Activated naive CD8-positive, alpha-beta T cell treated with anti-CD3 and anti-CD28 coated beads, Interleukin-2, amount 10 ng/mL, durations not matched to agents 7 days and 5 days (primary cell): ENCODE measurements around the gene TMEM52B. TPM values are rescaled to one million over a fixed set of nuclear protein-coding genes. Genes with fewer than 3 reads are reported as not detected.
"Not testable (repeated sequence)": the region's sequence is repeated elsewhere in the genome, so short reads cannot be mapped to it uniquely, and the experiment has no call there.

Source experiments
- ATAC-seq: fragments of 150-1000 bp; cut with Tn5 transposase; one replicate; pipeline ENCODE4 v1.10.0; 2021; ENCODE audit warnings: low read depth, moderate library complexity
- POLR2A ChIA-PET: fragments of 350-600 bp; sonication (Branson Sonifier 250); formaldehyde crosslinking; loops from one replicate; lab custom pipeline; 2021; ENCODE audit warnings: antibody characterized with exemption; lab: Charles Lee
- DNase-seq: peaks from one replicate; pipeline ENCODE4 v3.0.0; 2021
- H3K27ac Mint-ChIP-seq: one replicate; pipeline ENCODE4 v1.8.0; 2022; ENCODE audit warnings: mild to moderate bottlenecking, mixed read lengths
- H3K27me3 Mint-ChIP-seq: one replicate; pipeline ENCODE4 v1.8.0; 2022; ENCODE audit warnings: mild to moderate bottlenecking, moderate library complexity, mixed read lengths
- H3K36me3 Mint-ChIP-seq: one replicate; pipeline ENCODE4 v1.8.0; 2021; ENCODE audit warnings: mild to moderate bottlenecking, mixed read lengths
- H3K4me1 Mint-ChIP-seq: one replicate; pipeline ENCODE4 v1.8.0; 2021; ENCODE audit warnings: mixed read lengths
- H3K4me3 Mint-ChIP-seq: one replicate; pipeline ENCODE4 v1.8.0; 2022; ENCODE audit warnings: mild to moderate bottlenecking, moderate library complexity, mixed read lengths
- H3K9me3 Mint-ChIP-seq: one replicate; pipeline ENCODE4 v1.8.0; 2021; ENCODE audit warnings: mixed read lengths
- total RNA-seq, 2 experiments: library from RNA; stranded (reverse); gene quantifications; one replicate each; pipeline ENCODE4 v1.2.3, GENCODE V29; 2021

TMEM52B gene
- total RNA-seq, 2 experiments from 2014 or later, result not detected

DNA sequence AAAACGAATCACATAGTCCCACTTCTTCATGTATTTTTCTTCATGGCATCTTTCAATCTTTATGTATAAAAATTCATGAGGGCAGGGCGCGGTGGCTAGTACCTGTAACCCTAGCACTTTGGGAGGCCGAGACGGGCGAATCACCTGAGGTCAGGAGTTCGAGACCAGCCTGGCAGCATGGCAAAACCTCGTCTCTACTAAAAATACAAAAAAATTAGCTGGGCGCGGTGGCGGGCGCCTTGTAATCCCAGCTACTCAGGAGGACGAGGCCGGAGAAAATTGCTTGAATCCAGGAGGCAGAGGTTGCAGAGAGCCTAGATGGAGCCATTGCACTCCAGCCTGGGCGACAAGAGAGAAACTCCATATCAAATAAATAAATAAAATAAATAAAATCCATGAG lies 31.4 kb downstream of the TMEM52B start:
- H3K27me3 Mint-ChIP-seq, result peaks cover 5% of the 10 kb centered on the region
- no peaks in the 10 kb centered on the region for H3K36me3 Mint-ChIP-seq
- H3K4me3 Mint-ChIP-seq, result no peak overlapping the region
- H3K9me3 Mint-ChIP-seq, result no peaks in the 10 kb centered on the region
- no peak for ATAC-seq
- POLR2A ChIA-PET, result no interaction called here
- no peak overlapping the region for H3K27ac Mint-ChIP-seq
- H3K4me1 Mint-ChIP-seq, result peaks cover 21% of the 10 kb centered on the region
- DNase-seq, result no peak

DNA sequence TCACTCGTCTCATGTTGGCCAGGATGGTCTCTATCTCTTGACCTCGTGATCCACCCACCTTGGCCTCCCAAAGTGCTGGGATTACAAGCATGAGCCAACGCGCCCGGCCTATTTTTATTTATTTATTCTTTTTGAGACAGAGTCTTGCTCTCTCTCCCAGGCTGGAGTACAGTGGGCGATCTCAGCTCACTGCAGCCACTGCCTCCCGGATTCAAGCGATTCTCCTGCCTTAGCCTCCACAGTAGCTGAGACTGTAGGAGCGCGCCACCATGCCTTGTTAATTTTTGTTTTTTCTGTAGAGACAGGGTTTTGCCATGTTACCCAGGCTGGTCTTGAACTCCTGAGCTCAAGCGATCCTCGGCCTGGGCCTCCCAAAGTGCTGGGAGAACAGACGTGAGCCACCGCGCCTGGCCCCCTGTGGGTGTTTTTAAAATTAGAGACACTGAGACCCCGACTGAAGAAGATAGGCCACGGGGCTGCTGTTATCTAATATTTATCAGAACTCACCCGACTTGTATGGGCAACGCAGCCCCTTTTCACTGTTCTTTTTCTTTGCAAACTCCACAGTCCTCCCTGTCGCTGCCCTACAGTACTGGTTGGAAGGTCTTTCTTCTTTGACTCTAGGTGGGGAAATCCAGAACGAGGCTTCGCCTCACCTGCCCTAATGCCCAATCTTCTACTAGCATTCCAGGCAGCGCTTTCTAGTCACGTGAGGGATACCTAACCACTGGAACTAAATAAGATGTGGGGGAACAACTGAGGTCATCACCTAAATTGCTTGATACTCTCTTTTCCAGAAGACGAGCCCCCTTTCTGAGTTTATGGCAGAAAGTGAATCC lies 32.5 kb downstream of the TMEM52B start:
- no peak overlapping the region for H3K27ac Mint-ChIP-seq
- DNase-seq, result no peak
- peak overlapping the region; percentile 16 for H3K4me3 Mint-ChIP-seq
- H3K9me3 Mint-ChIP-seq, result no peaks in the 10 kb centered on the region
- POLR2A ChIA-PET, result no interaction called here
- no peak for ATAC-seq
- peaks cover 5% of the 10 kb centered on the region for H3K27me3 Mint-ChIP-seq
- H3K36me3 Mint-ChIP-seq, result no peaks in the 10 kb centered on the region
- H3K4me1 Mint-ChIP-seq, result peaks cover 25% of the 10 kb centered on the region

DNA sequence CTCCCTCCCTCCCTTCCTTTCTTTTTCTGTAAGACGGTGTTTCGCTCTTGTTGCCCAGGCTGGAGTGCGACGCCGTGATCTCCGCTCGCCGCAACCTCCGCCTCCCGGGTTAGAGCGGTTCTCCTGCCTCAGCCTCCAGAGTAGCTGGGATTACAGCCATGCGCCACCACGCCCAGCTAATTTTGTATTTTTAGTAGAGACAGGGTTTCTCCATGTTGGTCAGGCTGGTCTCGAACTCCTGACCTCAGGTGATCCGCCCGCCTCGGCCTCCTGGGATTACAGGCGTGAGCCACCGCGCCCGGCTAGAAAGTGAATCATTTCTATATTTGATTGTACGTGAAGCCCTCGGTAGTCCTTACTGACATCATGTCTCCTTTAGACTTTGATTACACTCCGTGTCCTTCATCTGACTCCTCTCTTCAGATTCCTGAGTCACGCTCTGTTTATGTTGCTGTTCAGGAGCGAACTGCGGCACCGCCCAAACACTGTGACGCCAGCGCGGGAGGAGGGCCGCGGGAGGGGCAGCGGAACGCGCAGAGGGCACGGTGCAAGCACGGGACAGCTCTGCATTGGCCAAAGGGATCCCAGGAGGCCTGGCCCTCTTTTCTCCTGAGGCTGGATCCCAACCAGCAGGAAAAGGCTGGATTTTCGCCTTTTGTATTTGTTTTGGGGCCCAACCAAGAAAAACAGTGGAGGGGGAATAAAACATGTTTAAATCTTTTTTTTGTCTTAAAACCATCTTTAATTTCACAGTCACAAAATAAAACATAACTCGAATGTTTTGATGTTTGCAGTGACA lies 33.3 kb downstream of the TMEM52B start:
- peaks cover 5% of the 10 kb centered on the region for H3K27me3 Mint-ChIP-seq
- peak overlapping the region; percentile 97 for H3K27ac Mint-ChIP-seq
- peak overlapping the region; percentile 95 for H3K4me3 Mint-ChIP-seq
- ATAC-seq (peak; percentile 73), DNase-seq (peak; percentile 80)
- POLR2A ChIA-PET, result interaction anchor here (1.7 to 1.8 kb wide), 2 partner anchors 10 to 174 kb away, joined by 7 to 8 read pairs; no protein-coding TSS in a partner anchor
- no peaks in the 10 kb centered on the region for H3K9me3 Mint-ChIP-seq
- no peaks in the 10 kb centered on the region for H3K36me3 Mint-ChIP-seq
- H3K4me1 Mint-ChIP-seq, result peaks cover 25% of the 10 kb centered on the region

DNA sequence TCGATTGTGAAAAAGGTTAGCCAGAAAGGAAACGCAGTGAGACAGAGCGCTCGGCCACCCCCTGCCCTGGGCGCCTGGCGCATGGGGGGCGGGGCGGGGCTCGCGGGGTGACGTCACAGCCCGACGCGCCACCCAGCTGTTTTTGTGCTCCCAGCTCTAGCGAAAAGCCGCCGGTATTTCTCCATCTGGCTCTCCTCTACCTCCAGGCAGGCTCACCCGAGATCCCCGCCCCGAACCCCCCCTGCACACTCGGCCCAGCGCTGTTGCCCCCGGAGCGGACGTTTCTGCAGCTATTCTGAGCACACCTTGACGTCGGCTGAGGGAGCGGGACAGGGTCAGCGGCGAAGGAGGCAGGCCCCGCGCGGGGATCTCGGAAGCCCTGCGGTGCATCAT lies 33.9 kb downstream of the TMEM52B start, which contains the start of gene GABARAPL1:
TSS of gene GABARAPL1 (plus strand) at position 139 of the 393 bp plus-strand sequence. CDS start at position 392, 253 bp downstream.
- Mint-ChIP-seq H3K9me3 (no peaks in the 10 kb centered on the region), H3K27me3 (peaks cover 5% of the 10 kb centered on the region), H3K27ac (peak within 1 kb of the TSS; percentile 97), H3K4me3 (peak within 1 kb of the TSS; percentile 95), H3K4me1 (peaks cover 25% of the 10 kb centered on the region), H3K36me3 (no peaks in the 10 kb centered on the region)
- DNase-seq (peak; percentile 85), ATAC-seq (peak; percentile 66)
- POLR2A ChIA-PET, result interaction anchor here (0.6 to 1.8 kb wide), 4 partner anchors 10 to 180 kb away, joined by 3 to 8 read pairs (median 6); no protein-coding TSS in a partner anchor

DNA sequence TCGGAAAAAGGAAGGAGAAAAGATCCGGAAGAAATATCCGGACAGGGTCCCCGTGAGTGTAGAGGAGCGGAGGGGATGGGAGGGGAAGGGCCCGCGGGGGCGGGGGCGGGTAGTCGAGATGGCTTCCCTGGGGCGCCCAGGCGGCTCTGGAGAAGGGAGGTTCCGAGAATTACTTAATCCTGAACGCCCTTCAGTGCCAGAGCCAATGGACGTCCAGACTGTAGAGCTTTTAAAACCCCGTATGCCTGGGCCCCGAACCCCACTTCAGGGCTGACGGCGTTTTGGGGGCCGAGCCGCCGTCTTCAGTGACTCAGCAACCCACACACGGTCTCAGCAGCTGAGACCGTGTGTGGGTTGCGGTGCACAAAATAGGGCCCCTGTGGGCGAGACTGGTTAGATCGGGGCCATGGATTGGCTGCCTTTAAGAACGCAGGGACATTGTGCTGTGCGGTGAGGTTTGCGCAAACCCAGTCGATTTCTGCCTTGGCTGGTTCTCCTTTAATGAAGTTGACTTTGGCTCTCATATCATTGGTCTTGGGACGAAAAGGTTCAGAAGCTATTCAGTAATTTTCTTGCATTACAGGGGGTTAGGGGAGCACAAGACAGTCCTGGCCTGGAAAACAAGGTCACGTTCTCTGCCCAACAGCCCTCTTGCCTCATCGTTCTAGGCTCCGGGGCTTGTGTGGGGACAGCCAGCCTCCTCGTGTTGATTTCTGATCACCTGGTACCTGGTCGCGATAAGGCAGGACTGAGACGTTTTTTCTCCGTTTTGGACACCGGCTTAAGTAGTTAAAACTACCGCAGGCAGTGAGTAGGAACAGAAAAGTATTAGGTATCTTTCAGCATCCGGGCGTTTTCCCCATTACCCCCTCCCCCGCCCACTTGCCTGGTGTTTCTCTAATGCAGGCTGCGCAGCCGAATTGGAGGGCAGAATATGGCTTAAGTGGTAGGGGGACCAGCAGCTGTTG lies 34.6 kb downstream of the TMEM52B start:
- POLR2A ChIA-PET, result interaction anchor here (0.6 to 1.8 kb wide), 7 partner anchors 9 to 510 kb away, joined by 3 to 8 read pairs (median 3); partner anchors contain the start of gene YBX3

DNA sequence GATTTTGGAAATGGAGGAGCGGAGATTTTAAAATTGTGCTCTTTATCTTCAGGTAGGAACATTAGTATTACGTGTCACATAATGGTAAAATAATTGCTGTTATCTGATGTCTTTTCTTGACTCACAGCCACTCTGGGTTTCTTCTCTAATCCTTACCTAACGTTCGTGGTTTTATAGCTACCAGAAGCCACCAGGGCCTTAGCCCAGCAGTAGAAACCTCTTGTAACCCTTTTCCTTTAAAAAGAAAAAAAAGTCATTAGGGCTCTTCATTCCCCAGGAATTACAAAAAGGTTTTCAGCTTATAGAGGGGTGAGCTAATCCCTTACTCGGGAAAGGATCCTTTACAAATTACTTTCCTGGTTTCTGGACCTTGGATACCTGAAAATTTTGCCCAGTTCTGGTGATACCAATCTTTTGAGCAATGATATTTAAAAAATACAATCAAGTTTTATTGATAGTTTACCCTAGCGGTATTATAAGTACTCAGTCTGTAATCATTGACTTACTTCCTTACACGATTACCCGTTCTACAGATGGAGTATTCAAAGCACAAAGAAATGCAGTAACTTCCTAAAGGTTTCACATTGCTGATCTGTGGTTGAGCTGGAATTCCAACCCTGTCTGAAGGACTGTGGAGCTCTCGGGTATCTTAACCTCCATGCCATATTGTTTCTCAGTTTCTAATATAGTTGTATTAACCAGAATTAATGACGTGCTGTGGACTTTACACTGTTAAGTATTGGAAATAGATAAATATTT lies 35.5 kb downstream of the TMEM52B start:
- POLR2A ChIA-PET, result interaction anchor here (0.6 to 1.7 kb wide), 5 partner anchors 8 to 509 kb away, joined by 3 to 8 read pairs (median 3); partner anchors contain the start of gene YBX3

More for the DNA sequence above, 34.6 kb downstream of the TMEM52B start:
- DNase-seq, result peak; percentile 80
- Mint-ChIP-seq H3K27ac (peak overlapping the region; percentile 97), H3K4me3 (peak overlapping the region; percentile 95), H3K36me3 (peaks cover 3% of the 10 kb centered on the region), H3K9me3 (no peaks in the 10 kb centered on the region), H3K4me1 (peaks cover 25% of the 10 kb centered on the region), H3K27me3 (peaks cover 2% of the 10 kb centered on the region)
- ATAC-seq, result peak; percentile 60

DNA sequence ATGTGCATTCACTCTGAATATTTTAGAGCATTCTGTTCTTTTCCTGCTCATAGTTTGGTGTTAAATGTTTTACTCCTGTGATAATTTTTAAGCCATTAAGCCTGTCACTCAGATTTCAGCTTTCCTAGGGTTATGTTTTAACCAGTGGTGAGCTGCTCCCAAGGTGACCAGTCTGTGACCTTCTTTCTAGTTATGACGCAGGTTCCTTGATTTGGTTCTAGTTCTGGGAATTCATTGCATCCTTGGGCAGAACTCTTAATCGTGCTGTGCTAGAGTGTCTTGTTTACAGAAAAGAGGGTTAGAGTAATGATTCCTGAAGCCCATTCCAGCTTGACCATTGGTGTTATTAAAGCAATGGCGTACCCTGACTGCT lies 36.0 kb downstream of the TMEM52B start:
- peak overlapping the region; percentile 26 for H3K27ac Mint-ChIP-seq
- no peaks in the 10 kb centered on the region for H3K9me3 Mint-ChIP-seq
- H3K4me1 Mint-ChIP-seq, result peaks cover 25% of the 10 kb centered on the region
- peak overlapping the region; percentile 95 for H3K4me3 Mint-ChIP-seq
- POLR2A ChIA-PET, result interaction anchor here (0.6 to 1.1 kb wide), 2 partner anchors 213 to 508 kb away, joined by 3 read pairs; partner anchors contain the start of gene YBX3
- H3K36me3 Mint-ChIP-seq, result peaks cover 5% of the 10 kb centered on the region
- DNase-seq, result no peak
- no peak for ATAC-seq
- H3K27me3 Mint-ChIP-seq, result no peaks in the 10 kb centered on the region

More for the DNA sequence above, 35.5 kb downstream of the TMEM52B start:
- peaks cover 3% of the 10 kb centered on the region for H3K36me3 Mint-ChIP-seq
- peak overlapping the region; percentile 97 for H3K27ac Mint-ChIP-seq
- ATAC-seq (no peak), DNase-seq (no peak)
- H3K9me3 Mint-ChIP-seq, result no peaks in the 10 kb centered on the region
- peak overlapping the region; percentile 95 for H3K4me3 Mint-ChIP-seq
- no peaks in the 10 kb centered on the region for H3K27me3 Mint-ChIP-seq
- peaks cover 25% of the 10 kb centered on the region for H3K4me1 Mint-ChIP-seq

DNA sequence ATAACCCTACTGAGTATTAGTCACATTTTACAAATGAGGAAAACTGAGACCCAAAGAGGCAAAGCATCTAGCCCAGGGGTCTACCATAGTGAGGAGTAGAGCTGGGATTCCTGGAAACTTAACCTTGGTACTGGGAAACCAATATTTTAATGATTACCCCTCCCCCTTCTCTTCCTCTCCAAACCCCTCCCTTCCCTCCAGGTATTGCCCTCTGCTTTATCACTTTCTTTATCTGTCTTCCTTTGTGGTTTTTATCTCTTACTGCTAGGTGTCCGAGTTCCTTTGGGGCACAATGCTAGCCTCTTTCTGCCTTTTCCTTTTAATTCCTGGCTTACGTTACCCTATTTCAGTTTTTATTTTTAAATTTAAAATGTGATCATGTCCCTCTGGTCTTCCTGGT lies 36.6 kb downstream of the TMEM52B start:
- Mint-ChIP-seq H3K36me3 (peaks cover 11% of the 10 kb centered on the region), H3K4me3 (peak overlapping the region; percentile 95), H3K4me1 (peaks cover 25% of the 10 kb centered on the region), H3K27me3 (no peaks in the 10 kb centered on the region), H3K27ac (peak overlapping the region; percentile 26), H3K9me3 (no peaks in the 10 kb centered on the region)
- DNase-seq, result no peak
- POLR2A ChIA-PET, result no interaction called here
- ATAC-seq, result no peak

DNA sequence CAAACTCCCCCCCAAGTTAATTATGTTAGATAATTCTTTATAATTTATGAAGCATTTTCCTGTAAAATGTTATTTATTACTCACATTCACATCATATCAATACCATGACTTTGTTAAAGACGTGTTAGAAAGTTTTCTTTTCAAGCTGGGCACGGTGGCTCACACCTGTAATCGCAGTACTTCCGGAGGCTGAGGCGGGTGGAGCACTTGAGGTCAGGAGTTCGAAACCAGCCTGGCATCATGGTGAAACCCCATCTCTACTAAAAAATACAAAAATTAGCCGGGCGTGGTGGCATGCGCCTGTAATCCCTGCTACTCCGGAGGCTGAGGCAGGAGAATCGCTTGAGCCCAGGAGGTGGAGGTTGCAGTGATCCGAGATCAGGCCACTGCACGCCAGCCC lies 37.1 kb downstream of the TMEM52B start:
- H3K27me3 Mint-ChIP-seq, ATAC-seq, POLR2A ChIA-PET, DNase-seq, H3K4me3 Mint-ChIP-seq, H3K27ac Mint-ChIP-seq, H3K9me3 Mint-ChIP-seq: not testable (repeated sequence)
- H3K36me3 Mint-ChIP-seq, result peaks cover 16% of the 10 kb centered on the region
- H3K4me1 Mint-ChIP-seq, result peaks cover 27% of the 10 kb centered on the region

DNA sequence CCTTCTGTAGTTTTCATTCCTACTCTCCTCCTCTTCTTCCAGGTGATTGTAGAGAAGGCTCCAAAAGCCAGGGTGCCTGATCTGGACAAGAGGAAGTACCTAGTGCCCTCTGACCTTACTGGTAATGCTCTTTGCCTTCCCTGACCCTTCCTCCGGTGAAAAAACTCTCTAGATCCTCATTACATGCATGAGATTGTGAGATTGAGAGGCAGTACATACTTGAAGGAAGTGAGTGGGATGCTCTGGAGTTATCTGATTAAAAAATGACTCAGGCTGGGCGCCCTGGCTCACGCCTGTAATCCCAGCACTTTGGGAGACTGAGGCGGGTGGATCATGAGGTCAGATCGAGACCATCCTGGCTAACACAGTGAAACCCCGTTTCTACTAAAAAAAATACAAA lies 39.2 kb downstream of the TMEM52B start:
- H3K27ac Mint-ChIP-seq, result no peak overlapping the region
- H3K4me3 Mint-ChIP-seq, result no peak overlapping the region
- H3K4me1 Mint-ChIP-seq, result peaks cover 22% of the 10 kb centered on the region
- H3K36me3 Mint-ChIP-seq, result peaks cover 37% of the 10 kb centered on the region
- POLR2A ChIA-PET, result no interaction called here
- ATAC-seq (no peak), DNase-seq (no peak)
- no peaks in the 10 kb centered on the region for H3K27me3 Mint-ChIP-seq
- no peaks in the 10 kb centered on the region for H3K9me3 Mint-ChIP-seq

DNA sequence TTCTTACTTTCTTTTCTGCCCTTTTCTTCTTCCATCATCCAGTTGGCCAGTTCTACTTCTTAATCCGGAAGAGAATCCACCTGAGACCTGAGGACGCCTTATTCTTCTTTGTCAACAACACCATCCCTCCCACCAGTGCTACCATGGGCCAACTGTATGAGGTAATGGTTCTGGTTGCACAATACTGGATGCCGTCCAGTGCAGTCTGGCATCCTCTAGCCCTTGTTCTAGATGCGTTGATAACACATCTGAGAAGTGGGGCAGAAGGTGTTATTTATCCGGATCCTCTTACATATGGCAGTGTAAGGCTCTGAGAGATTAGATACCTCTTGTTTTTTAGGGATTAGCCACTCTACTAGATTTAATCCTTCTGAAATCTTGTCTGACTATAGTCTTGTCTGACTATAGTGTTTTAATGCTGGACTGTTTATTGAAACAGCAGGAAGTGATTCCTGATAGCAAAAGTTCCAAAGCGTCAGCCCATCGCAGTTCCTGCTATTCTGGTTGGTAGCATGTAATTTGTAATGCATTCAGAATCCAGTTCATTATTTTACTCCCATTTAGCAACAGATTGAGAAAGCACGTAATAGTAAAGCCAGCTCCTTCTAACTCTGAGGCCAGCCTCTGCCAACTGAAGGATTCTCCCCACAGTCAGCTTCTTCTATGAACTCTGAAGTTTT lies 41.7 kb downstream of the TMEM52B start:
- POLR2A ChIA-PET, result no interaction called here
- Mint-ChIP-seq H3K4me3 (no peak overlapping the region), H3K27ac (no peak overlapping the region), H3K4me1 (peaks cover 9% of the 10 kb centered on the region), H3K9me3 (peaks cover 2% of the 10 kb centered on the region), H3K36me3 (peaks cover 54% of the 10 kb centered on the region), H3K27me3 (no peaks in the 10 kb centered on the region)
- DNase-seq (no peak), ATAC-seq (no peak)
